HG02981 (cell line): Measurements from ENCODE around the gene RPH3AL.
"Not testable (repeated sequence)": the region's sequence is repeated elsewhere in the genome, so short reads cannot be mapped to it uniquely, and the experiment has no call there.

Experiments
- ATAC-seq: cut with Tn5 transposase; IDR thresholded peaks from one replicate; pipeline ENCODE4 v1.9.1; 2021; ENCODE audit warnings: mild to moderate bottlenecking, moderate library complexity; ENCODE audit not compliant: unreplicated experiment

RPH3AL gene

GRCh38 chr17:246226-246625 lies 106.4 kb downstream of the RPH3AL start:
- no peak for ATAC-seq

DNA sequence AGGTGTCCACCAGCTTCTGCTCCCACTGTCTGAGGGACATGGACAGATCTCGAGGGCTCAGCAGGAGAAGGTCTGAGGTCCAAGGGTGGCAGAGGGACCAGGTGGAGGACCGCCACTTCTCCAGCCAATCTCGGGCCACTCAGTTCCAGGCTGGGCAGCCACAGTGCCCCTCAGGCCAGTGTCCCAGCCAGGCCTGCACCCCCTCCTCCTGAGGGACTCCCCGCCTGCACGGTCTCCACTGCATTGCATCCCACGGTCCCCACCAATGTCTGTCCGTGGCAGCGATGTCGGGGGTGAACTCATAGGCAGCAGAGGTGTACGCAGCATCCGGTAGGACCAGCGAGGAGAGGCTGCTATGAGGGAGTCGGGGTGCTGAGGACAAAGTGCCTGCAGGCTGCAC lies 107.0 kb downstream of the RPH3AL start:
- ATAC-seq = no peak

GRCh38 chr17:245020-245419 lies 107.6 kb downstream of the RPH3AL start:
- ATAC-seq = no peak

- ATAC-seq = not testable (repeated sequence)
Observed at GRCh38 chr17:243924-244323, 108.7 kb downstream of the RPH3AL start.

DNA sequence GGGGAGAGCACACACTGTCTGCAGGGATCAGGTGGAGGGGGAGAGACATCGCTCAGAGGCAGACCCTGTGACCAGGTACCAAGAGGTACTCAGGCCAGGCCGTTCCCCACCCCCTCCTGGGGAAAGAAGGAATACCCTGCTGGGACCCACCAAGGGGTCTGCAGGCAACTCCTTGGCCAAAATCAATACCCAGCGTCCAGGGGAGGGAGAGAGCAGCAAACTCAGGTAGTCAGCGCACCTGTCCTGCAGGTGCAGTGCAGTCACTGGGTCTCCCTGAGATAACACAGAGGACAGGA lies 113.7 kb downstream of the RPH3AL start:
- no peak for ATAC-seq

DNA sequence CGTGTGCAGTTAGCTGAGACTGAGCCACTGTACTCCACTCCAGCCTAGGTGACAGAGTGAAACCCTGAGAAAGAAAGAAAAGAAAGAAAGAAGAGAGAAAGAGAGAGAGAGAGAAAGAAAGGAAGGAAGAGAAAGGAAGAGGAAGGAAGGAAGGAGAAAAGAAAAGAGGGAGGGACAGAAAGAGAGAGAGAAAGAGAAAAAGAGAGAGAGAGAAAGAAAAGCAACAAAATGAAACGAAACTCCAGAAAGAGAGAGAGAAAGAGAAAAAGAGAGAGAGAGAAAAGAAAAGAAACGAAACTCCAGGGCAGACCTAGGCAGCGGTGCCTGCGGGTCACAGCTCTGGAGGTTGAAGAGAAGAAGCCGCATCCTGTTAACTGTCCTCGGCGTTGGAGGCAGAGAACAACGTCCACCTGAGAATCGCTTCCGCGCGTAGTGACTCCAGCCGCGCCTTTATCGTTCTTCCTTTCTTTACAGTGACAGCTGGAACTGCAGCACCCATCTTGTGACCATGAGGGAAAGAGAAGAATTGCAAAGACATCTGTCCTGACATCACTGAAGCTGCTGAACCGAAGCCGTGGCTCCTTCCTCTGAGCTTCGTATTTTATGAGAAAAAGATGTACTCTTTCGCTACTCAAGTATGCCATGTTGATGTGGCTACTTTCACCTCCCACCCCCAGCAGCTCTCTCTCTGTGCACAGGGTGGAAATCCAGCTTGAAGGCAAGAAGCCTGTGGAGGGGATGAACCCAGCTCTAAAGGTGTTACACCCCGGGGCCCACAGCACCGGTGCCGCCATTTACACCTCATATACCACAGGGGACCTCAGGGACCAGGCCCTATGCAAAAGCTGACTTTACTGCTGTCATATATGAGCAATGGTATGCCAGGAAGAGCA lies 114.3 kb downstream of the RPH3AL start:
- no peak for ATAC-seq

DNA sequence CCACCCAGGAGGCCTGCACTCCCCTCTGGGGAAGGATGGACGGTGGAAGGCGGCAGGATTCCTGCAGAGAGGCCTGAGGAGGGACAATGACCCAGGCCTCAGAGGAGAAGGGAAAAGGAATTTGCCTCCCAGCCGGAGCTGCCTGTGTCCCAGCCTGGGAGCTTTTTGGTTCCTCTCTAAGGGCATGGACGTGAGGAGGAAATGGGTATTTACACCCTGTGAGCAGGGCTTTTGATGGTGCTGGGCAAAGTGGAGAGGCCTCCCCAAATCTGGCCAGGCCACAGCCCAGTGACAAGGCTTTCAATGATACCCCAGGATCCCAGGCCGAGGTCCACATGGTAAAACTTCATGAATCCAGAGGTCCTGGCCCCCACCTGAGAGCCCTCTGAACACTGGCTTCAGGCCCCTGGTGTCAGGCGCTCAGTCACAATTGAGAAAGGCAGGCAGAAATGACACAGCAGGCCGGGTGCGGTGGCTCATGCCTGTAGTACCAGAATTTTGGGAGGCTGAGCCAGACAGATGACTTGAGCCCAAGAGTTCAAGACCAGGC lies 115.1 kb downstream of the RPH3AL start:
- no peak for ATAC-seq

DNA sequence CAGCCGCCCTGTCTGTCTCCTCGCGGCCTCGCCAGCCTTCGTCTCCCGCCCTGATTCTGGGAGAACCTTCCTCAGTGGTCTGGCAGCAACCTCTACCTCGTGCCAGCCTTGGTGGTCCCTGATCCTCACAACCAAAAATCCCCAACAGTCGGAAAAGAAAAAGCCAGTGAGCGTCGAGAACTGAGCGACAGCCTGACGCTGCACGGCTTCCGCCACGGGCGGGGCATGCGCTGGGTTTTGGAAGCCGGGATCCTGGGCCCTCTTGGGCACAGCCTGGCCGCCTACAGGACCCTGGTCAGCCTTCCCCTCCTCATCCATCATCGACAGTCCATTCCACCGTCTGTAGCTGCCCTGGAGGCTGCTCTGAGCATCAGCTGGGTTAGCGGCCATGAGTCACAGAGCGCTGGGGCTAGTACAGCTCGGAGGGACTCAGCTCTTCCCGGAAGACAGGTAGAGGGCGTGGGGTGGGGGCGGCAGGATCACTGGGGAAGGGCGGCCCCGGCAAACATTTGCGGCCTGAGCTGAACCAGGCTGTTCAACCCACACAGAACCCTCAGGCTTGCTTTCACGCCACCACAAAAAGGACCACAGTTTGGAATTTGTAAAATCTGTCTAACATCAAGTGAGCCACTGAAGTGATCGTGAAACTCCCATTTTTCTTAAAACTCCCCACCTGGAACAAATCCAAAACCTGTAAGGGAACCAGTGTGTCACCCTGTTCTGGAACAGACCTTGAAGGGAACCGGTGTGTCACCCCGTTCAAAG lies 115.8 kb downstream of the RPH3AL start:
- ATAC-seq = no peak

GRCh38 chr17:235831-236640 lies 116.6 kb downstream of the RPH3AL start:
- ATAC-seq = no peak

DNA sequence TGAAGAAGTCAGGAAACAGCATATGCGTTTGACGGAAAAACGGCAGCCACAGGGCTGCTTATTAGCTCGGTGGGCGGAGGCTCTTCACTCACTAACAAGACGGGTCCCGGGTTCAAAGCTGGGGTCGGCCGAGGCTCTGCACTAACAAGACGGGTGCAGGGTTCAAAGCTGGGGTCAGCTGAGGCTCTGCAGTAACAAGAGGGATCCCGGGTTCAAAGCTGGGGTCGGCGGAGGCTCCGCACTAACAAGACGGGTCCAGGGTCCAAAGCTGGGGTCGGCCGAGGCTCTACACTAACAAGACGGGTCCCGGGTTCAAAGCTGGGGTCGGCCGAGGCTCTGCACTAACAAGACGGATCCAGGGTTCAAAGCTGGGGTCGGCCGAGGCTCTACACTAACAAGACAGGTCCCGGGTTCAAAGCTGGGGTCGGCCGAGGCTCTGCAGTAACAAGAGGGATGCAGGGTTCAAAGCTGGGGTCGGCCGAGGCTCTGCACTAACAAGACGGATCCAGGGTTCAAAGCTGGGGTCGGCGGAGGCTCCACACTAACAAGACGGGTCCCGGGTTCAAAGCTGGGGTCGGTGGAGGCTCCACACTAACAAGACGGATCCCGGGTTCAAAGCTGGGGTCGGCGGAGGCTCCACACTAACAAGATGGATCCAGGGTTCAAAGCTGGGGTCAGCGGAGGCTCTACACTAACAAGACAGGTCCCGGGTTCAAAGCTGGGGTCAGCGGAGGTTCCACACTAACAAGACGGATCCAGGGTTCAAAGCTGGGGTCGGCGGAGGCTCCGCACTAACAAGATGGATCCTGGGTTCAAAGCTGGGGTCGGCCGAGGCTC lies 117.4 kb downstream of the RPH3AL start:
- ATAC-seq = not testable (repeated sequence)

DNA sequence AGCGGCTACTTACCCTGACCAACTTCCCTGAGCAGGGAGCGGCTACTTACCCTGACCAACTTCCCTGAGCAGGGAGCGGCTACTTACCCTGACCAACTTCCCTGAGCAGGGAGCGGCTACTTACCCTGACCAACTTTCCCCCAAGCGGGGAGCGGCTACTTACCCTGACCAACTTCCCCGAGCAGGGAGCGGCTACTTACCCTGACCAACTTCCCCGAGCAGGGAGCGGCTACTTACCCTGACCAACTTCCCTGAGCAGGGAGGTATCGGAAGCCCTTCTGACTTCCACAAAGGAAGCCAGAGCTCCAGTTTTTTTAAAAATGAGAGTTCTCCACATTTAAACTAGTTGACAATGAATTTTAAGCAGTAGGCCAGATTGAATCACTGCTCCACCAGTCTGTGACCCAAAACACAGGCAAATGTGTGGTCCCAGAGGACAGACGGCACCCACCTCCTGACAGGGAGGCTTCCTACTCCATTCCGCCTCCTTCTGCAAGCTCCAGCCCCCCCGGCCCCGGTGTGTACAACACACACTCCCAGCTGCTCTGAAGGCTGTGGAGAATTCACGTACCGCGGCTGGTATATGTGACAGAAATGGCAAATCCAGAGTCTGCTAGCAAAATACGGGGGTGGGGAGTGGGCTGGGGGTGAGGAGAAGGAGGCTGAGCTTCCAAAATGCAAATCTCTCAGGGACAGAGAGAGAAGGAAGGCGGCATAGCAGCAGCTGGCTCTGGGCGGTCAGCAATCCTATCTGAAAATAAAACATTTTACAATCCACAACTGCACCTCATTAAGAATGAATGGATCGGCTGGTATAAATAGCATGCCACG lies 118.2 kb downstream of the RPH3AL start:
- ATAC-seq = not testable (repeated sequence)

DNA sequence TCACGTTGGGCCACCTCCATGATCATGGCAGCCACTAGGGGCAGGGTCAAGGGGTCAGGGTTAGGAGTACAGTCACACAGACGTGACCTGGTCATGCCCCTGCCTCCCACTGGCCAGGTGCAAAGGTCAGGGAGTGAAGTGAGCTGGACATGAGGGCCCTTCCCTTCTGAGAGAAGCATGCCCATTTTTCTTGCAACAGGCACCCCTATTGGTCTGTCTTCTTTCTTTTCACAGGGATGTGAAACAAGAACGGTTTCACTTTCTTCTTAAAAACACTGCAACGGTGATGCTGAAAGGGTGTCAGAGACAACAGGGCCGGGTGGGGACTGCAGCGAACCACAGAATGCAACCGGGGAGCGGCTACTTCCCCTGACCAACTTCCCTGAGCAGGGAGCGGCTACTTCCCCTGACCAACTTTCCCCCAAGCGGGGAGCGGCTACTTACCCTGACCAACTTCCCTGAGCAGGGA lies 119.1 kb downstream of the RPH3AL start:
- ATAC-seq = no peak

DNA sequence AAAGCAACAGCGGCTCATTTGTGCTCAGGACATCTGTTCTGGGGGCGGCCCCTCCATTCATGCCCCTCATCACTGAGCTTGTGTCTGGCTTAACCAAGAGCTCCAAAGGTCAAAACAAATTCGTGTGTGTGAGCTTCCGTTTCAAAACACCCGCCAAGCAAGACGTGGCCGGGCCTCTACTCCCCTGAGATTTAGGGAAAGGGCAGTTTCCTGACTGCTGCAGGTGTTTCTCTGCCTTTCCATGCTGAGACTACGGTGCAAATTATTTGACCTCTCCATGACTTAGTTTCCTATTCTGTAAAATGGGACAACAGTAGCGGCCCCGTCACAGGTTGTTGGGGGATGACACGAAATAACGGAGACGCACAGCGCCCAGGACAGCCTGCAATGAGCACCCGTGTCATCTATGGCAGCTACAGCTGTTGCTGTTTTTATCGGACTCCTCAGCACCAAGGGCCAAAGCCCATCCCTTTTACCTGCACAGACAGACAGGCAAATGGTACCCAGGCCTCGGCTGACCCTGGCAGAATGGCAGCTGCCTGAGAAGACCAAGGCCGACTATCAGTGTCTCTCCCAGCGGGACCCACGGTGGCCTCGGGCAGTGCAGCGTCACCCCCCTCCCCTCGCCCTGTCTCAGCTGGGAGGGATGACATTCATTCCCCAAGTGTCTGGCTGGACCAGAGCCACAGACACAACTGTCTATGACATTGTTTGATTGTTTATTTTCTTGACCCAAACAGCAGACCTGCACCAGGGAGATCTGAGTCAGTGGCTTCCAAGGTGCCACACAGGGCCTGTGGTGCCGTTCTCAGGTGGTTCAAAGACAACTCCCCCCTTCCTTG lies 120.4 kb downstream of the RPH3AL start:
- no peak for ATAC-seq

GRCh38 chr17:231191-231965 lies 121.2 kb downstream of the RPH3AL start:
- no peak for ATAC-seq

GRCh38 chr17:230395-230770 lies 122.2 kb downstream of the RPH3AL start:
- ATAC-seq = no peak

DNA sequence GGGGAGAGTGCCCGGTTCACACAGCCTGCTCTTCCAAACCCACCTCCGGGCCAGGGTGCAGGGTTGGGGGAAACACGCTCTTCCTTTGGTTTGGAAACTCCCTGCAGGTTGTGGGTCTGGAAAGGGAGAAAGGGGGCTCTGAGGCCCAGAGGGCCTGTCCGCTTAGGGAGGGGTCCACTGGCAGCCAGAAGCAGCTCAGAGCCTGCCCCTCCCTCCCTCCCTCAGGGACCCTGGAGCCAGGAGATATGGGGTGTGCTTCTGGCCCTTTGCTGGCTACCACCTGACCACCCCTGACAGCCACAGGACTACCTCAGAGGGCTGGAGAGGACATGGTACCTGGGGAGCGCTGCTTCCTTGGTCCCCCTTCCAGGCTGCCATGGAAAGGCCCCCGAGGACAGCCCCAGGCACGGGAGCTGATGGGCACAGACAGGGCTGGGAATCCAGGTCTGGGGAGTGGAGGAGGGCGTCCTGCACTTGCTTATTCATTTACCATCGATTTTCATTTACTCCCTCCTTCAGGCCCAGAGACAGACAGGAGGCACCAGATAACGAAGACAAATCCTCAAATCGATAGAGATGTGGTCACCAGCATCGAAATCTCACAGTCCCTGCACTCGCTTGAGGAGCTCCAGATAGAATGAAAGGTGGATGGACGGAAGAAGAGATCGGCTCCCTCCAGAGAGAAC lies 122.8 kb downstream of the RPH3AL start:
- no peak for ATAC-seq
